ENCODE measurements around the gene SCN4B.

Gene SCN4B

DNA sequence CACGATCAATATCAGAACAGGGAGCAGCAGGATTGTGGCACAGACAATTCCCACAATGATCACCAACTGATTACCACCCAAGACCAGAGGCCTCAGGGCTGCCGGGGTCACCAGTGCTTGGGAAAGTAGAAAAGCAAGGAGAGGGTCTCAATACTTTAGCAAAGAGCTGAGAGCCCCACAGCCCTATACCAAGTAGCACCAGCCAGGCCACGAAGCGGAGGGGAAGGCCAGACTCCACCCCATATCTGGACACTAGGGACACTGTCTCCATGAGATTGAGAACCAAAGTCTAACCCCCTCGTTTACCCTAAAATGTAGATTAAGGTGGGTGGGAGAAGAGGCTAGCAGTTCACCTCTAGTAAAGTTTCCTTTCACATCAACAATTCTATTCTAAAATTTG, 47.9 kb upstream of the SCN4B start:
- Histone ChIP-seq H4K20me1 (ENCODE audit: insufficient read depth, low read length, poor library complexity, severe bottlenecking) (no peaks in the 10 kb centered on the region), H3K79me2 (ENCODE audit: insufficient read depth, low read length) (no peaks in the 10 kb centered on the region), H3K9me3 (ENCODE audit: insufficient read depth, low read depth, low read length) (no peaks in the 10 kb centered on the region), H3F3A (ENCODE audit: low read depth) (no peaks in the 10 kb centered on the region), H3K4me2 (ENCODE audit: low read depth, low read length, poor library complexity, severe bottlenecking) (no peak overlapping the region), H3K4me1 (ENCODE audit: insufficient read depth, low read length, poor library complexity, severe bottlenecking) (peaks cover 12% of the 10 kb centered on the region), H3K9me2 (replicated peaks; ENCODE audit: low read depth, low read length) (no peaks in the 10 kb centered on the region), H2AFZ (ENCODE audit: low read length) (no peak overlapping the region), H3K27me3 (ENCODE audit: insufficient read depth, low read length, poor library complexity, severe bottlenecking) (no peaks in the 10 kb centered on the region), H3K9ac (ENCODE audit: low read depth, low read length, poor library complexity, severe bottlenecking) (no peak overlapping the region), H3K4me3 (ENCODE audit: low read length, poor library complexity, severe bottlenecking) (no peak overlapping the region), H3K36me3 (ENCODE audit: insufficient read depth, low read length) (no peaks in the 10 kb centered on the region)
- TF ChIP-seq EZH2phosphoT487 (IDR thresholded peaks at IDR 0.05; ENCODE audit: borderline replicate concordance) (no peak), CTCF (conservative IDR thresholded peaks at IDR 0.05; ENCODE audit: low read length) (no peak)

DNA sequence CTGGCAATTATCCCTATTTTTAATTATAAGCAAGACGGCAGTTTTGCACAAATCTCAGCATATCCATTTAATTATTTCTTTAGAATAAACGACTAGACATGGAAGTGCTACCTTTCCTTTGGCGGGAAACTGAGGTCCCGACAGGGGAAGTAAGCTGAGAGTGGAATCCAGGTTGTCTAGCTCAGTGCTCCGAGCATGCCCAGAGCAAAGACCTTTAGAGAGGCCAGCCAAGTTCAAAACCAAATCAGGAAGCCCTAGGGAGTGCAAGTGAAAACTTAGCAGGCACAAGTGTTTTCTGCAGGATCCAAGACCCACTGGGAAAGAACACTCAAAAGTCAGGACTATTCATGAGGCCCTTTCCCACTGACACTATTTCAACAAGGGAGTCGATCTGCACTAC, 46.5 kb upstream of the SCN4B start:
- Histone ChIP-seq H3K27me3 (ENCODE audit: insufficient read depth, low read length, poor library complexity, severe bottlenecking) (no peaks in the 10 kb centered on the region), H3K4me3 (ENCODE audit: low read length, poor library complexity, severe bottlenecking) (no peak overlapping the region), H4K20me1 (ENCODE audit: insufficient read depth, low read length, poor library complexity, severe bottlenecking) (no peaks in the 10 kb centered on the region), H3F3A (ENCODE audit: low read depth) (no peaks in the 10 kb centered on the region), H2AFZ (ENCODE audit: low read length) (no peak overlapping the region), H3K4me2 (ENCODE audit: low read depth, low read length, poor library complexity, severe bottlenecking) (no peak overlapping the region), H3K9me3 (ENCODE audit: insufficient read depth, low read depth, low read length) (no peaks in the 10 kb centered on the region), H3K4me1 (ENCODE audit: insufficient read depth, low read length, poor library complexity, severe bottlenecking) (peaks cover 12% of the 10 kb centered on the region), H3K9me2 (replicated peaks; ENCODE audit: low read depth, low read length) (no peaks in the 10 kb centered on the region), H3K36me3 (ENCODE audit: insufficient read depth, low read length) (no peaks in the 10 kb centered on the region), H3K79me2 (ENCODE audit: insufficient read depth, low read length) (no peaks in the 10 kb centered on the region), H3K9ac (ENCODE audit: low read depth, low read length, poor library complexity, severe bottlenecking) (no peak overlapping the region)
- no peak for TF ChIP-seq CTCF (conservative IDR thresholded peaks at IDR 0.05; ENCODE audit: low read length)
- TF ChIP-seq EZH2phosphoT487 (IDR thresholded peaks at IDR 0.05; ENCODE audit: borderline replicate concordance), result no peak

GRCh38 chr11:118198370-118198769, 45.7 kb upstream of the SCN4B start:
- Histone ChIP-seq H3K27me3 (ENCODE audit: insufficient read depth, low read length, poor library complexity, severe bottlenecking) (no peaks in the 10 kb centered on the region), H3K79me2 (ENCODE audit: insufficient read depth, low read length) (no peaks in the 10 kb centered on the region), H3K4me2 (ENCODE audit: low read depth, low read length, poor library complexity, severe bottlenecking) (peak overlapping the region; percentile 64), H3F3A (ENCODE audit: low read depth) (no peaks in the 10 kb centered on the region), H4K20me1 (ENCODE audit: insufficient read depth, low read length, poor library complexity, severe bottlenecking) (no peaks in the 10 kb centered on the region), H3K4me1 (ENCODE audit: insufficient read depth, low read length, poor library complexity, severe bottlenecking) (peaks cover 12% of the 10 kb centered on the region), H3K4me3 (ENCODE audit: low read length, poor library complexity, severe bottlenecking) (peak overlapping the region; percentile 36), H3K36me3 (ENCODE audit: insufficient read depth, low read length) (no peaks in the 10 kb centered on the region), H2AFZ (ENCODE audit: low read length) (peak overlapping the region; percentile 85), H3K9ac (ENCODE audit: low read depth, low read length, poor library complexity, severe bottlenecking) (no peak overlapping the region), H3K9me2 (replicated peaks; ENCODE audit: low read depth, low read length) (no peaks in the 10 kb centered on the region), H3K9me3 (ENCODE audit: insufficient read depth, low read depth, low read length) (no peaks in the 10 kb centered on the region)
- no peak for TF ChIP-seq EZH2phosphoT487 (IDR thresholded peaks at IDR 0.05; ENCODE audit: borderline replicate concordance)
- peak; percentile 95 for TF ChIP-seq CTCF (conservative IDR thresholded peaks at IDR 0.05; ENCODE audit: low read length)

Data from Loucy (cell line).